ES-I3 (cell line): ENCODE data around the gene MRPL17.
"Not testable (repeated sequence)": the region's sequence is repeated elsewhere in the genome, so short reads cannot be mapped to it uniquely, and the experiment has no call there.

Experiments used
- H3K36me3 ChIP-seq: 2 replicates; pipeline ENCODE4 v1.6.1; 2013; ENCODE audit warnings: mild to moderate bottlenecking, low read length, control low read depth, moderate library complexity; ENCODE audit not compliant: insufficient read depth
- H3K4me1 ChIP-seq: 2 replicates; pipeline ENCODE4 v1.6.1; 2013; ENCODE audit warnings: mild to moderate bottlenecking, control low read depth, low read length; ENCODE audit not compliant: insufficient read depth
- H3K9ac ChIP-seq: 2 replicates; pipeline ENCODE4 v1.6.1; 2013; ENCODE audit warnings: low read depth, mild to moderate bottlenecking, low read length, moderate library complexity
- H3K9me3 ChIP-seq: 2 replicates; pipeline ENCODE4 v1.6.1; 2013; ENCODE audit warnings: mild to moderate bottlenecking, low read length, moderate library complexity; ENCODE audit not compliant: control insufficient read depth, insufficient read depth

Gene MRPL17

DNA sequence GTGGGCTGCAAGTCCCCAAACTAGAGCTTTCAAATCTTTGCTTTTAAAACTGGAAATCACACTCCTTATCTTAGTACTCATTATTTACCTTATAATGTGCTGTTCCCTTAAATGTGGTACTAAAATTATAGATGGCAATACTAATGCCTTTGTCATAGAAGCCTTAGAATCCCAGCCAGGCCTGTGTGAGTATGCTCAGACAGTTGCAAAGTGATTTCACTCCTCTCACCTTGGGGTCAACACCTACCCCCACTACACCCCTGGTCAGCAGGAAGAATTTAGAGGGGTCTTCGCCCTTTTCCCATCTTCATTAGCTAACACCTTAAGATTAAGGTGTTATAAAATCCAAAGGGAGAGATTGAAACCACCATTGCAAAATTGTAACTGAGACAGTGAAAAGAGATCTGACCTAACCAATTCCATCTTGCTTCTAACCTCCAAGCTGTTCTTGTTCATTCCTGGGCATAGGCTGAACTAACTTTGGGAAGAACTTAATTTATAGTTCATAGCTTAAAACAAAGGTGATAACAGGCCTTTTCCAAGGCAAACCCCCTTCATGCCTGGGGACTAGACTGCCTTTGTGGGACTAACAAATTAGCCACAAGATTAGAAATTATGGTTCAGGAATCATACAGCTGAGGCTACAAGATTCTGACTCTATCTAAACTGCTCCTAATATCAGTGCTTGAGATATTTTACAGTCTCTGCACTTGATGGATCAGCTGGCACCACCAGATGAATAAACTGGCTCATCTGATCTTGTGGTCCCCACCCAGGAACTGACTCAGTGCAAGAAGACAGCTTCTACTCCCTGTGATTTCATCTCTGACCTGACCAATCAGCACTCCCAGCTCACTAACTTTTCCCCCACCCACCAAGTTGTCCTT is 10.4 kb upstream of the MRPL17 start:
- H3K4me1 ChIP-seq: no peaks in the 10 kb centered on the region
- peaks cover 5% of the 10 kb centered on the region; the same call in 1 of the 2 replicates for H3K9me3 ChIP-seq
- no peaks in the 10 kb centered on the region for H3K36me3 ChIP-seq
- H3K9ac ChIP-seq: no peak overlapping the region

DNA sequence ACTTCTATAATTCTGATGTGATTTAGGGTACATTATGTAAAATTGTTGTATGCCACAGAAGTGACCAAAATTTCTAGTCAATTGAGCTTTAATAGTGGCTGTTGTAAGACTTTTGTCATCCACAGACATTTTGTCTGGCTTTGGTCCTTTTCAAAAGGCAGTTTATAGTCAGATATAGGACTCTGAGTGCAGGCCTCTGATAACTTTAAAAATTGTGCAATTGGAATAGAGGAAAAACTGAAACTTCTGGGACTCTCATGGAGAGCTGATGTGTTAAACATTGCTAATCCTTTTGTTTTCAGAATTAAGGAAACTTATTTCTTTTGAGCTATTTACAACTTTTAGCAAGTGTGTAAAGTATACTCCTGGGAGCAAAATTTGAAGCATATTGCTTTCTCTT is 9.0 kb upstream of the MRPL17 start:
- Histone ChIP-seq H3K9ac (no peak overlapping the region), H3K4me1 (0 out of 2 replicates have a peak, but pooled peaks cover 3% of the 10 kb centered on the region), H3K36me3 (no peaks in the 10 kb centered on the region), H3K9me3 (peaks cover 5% of the 10 kb centered on the region; the same call in 1 of the 2 replicates)

DNA sequence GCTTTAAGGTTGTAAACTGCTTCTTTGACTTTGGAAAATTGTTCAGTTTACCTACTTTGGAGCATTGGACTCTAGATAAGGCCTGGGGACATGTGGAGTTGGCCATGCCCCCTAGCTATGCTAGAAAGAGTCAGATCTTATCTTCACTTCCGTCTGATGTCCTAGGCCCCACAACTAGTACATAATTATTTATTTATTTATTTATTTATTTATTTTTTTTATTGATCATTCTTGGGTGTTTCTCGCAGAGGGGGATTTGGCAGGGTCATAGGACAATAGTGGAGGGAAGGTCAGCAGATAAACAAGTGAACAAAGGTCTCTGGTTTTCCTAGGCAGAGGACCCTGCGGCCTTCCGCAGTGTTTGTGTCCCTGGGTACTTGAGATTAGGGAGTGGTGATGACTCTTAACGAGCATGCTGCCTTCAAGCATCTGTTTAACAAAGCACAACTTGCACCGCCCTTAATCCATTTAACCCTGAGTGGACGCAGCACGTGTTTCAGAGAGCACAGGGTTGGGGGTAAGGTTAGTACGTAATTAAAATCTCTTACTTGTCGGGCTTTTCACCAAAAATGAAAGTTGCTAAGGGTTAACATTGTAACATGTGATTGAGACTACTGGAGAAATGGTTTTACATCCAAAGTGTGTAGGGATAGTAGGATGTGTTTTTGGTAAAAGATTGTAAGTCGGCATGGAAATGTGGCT is 7.4 kb upstream of the MRPL17 start:
- H3K36me3 ChIP-seq, H3K9ac ChIP-seq, H3K9me3 ChIP-seq, H3K4me1 ChIP-seq: not testable (repeated sequence)

DNA sequence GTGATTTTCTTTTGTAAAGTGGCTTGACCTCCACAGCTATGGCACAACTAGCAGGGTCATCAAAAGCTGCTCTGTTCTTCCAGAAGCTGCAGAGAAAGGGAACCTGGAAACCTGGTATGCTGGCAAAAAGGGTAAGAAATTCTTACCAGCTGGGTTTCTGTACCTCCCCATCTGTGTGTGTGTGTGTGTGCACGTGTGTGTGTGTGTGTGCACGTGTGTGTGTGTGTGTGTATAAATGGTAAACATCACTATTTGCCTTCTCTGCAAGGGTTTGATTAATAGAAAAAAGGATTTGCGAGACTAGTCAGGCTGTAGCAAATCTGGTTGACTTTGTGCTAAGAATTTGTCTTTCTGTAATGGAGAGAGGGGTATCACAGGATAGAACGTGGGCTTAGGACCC is 4.7 kb upstream of the MRPL17 start:
- 0 out of 2 replicates have a peak, but pooled peaks cover 3% of the 10 kb centered on the region for H3K4me1 ChIP-seq

DNA sequence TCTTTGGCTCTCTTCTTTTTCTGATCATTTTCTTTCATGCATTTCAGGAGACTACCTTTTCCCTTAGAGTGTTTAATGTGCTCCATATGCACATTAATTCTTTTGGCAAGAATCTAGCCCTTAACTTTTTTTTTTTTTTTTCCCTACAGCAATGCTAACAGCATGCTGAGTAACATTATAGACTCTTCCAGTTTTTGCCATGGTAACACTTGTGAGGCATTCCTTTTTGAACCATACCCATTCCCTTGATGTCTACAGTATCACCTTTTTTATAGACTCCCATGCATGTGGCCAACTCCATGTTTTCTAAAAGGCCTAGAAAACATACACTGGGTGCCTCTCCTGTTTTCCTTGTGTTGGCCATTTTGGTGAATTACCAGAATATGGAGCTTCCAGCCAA is 2.9 kb upstream of the MRPL17 start:
- peaks cover 9% of the 10 kb centered on the region for H3K36me3 ChIP-seq
- H3K9ac ChIP-seq: no peak overlapping the region
- H3K4me1 ChIP-seq: peaks cover 7% of the 10 kb centered on the region
- peaks cover 5% of the 10 kb centered on the region; the same call in 1 of the 2 replicates for H3K9me3 ChIP-seq

More for the DNA sequence above, 4.7 kb upstream of the MRPL17 start:
- Histone ChIP-seq H3K9me3 (peaks cover 5% of the 10 kb centered on the region; the same call in 1 of the 2 replicates), H3K36me3 (no peaks in the 10 kb centered on the region), H3K9ac (no peak overlapping the region)

DNA sequence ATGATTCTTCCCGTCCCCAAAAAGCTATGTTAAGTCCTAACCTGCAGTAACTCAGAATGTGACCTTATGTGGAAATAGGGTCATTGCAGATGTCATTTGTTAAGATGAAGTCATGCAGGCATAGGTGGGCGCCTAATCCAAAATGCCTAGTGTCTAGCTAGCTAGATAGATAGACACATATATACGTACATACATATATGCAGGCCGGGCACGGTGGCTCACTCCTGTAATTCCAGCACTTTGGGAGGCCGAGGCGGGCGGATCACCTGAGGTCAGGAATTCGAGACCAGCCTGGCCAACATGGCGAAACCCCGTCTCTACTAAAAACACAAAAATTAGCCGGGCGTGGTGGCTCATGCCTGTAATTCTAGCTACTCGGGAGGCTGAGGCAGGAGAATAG is 928 bp upstream of the MRPL17 start:
- not testable (repeated sequence) for H3K4me1 ChIP-seq, H3K9me3 ChIP-seq
- peaks cover 15% of the 10 kb centered on the region for H3K36me3 ChIP-seq
- H3K9ac ChIP-seq: peak overlapping the region; percentile 96

DNA sequence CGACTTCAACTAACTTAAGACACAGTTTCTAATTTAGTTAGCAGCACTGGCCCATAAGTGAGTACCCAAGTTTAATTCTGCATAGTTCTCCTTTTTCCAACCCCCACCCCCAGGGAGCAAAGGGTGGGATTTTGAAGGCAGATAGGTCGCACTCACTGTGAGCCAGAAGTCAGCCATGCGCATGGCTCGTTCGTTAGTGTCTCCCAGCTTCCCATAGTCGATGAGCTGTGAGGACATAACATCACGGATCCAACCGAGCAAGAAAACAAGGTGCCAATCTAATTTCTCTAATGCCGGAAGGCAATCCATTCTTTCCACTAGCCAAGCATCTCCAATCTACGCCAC is 577 bp downstream of the MRPL17 start:
- Histone ChIP-seq H3K4me1 (peaks cover 5% of the 10 kb centered on the region), H3K9me3 (no peaks in the 10 kb centered on the region), H3K36me3 (peaks cover 15% of the 10 kb centered on the region), H3K9ac (peak overlapping the region; percentile 96)

DNA sequence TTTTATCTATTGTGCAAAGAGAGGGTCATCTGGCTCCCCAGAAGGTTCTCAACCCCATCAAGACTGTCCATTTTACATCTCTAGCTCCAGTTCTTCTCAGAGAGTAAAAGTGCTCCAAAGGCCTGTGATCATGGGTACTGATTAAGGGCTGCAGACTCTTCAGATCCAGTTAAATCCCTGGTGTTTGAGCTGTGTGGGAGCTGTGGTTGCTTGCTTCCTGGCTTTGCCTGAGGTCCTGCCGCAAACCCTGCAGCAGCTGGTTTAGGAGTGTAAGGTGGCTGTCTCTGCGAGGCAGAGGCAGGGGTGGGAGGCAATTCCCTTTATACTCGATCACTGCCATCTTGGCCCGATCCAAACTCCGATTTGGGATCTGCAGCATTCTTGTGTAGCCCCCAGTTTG is 1.2 kb downstream of the MRPL17 start:
- peaks cover 15% of the 10 kb centered on the region for H3K36me3 ChIP-seq
- H3K9ac ChIP-seq: peak overlapping the region; percentile 96
- H3K4me1 ChIP-seq: peaks cover 4% of the 10 kb centered on the region
- H3K9me3 ChIP-seq: no peaks in the 10 kb centered on the region

DNA sequence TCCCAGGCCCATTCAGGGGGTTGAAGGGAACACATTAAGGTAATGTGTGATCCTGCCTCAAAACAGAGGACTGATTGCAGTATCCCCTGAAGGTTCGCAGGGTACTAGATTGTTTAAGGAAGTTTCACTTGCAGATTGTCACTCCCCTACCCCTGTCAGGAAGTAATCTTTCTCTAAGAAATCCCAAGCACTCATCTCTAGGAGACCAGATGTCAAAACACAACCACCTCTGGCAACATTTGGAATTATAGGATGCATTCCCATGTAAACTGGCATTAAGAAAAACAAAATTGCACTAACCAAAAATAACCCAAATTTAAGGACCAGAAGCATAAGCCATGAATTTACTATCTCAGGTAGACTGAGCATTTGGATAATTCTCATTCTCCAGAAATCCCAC is 1.6 kb downstream of the MRPL17 start:
- Histone ChIP-seq H3K9ac (no peak overlapping the region), H3K4me1 (peaks cover 4% of the 10 kb centered on the region)

DNA sequence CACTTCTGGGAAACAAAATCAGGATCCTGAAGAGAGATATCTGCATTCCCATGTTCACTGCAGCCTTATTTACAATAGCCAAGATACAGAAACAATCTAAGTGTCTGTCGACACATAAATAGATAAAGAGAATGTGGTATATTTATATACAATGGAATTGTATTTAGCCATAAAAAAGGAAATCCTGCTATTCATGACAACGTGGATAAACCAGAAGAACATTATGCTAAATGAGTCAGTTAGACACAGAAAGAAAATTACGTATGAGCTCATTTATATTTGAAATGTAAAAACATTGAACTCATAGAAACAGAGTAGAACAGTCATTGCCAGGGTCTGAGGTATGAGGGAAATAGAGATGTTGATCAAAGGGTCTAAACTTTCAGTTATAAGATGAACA is 6.1 kb downstream of the MRPL17 start:
- H3K9ac ChIP-seq: no peak overlapping the region
- H3K9me3 ChIP-seq: no peaks in the 10 kb centered on the region
- H3K36me3 ChIP-seq: peaks cover 15% of the 10 kb centered on the region
- peaks cover 2% of the 10 kb centered on the region for H3K4me1 ChIP-seq

More for the DNA sequence above, 1.6 kb downstream of the MRPL17 start:
- Histone ChIP-seq H3K36me3 (peaks cover 15% of the 10 kb centered on the region), H3K9me3 (no peaks in the 10 kb centered on the region)

DNA sequence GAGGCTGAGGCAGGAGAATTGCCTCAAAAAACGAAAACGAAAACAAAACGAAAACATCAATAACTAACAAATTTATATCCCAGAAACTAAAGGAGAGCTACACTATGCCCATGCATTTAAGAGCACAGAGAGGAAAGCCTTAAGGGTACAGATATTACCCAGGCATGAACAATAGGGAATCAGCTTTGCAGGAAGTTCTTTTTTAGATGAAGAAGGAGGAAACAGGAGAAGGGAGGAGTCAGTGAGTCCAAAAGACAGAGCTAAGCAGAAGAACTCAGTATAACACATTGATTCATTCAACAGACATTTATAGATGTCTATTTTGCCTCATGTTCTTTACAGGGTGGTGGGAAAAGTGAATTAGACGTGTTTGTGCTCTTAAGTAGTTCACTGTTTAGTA is 8.3 kb downstream of the MRPL17 start:
- no peaks in the 10 kb centered on the region for H3K9me3 ChIP-seq
- no peak overlapping the region for H3K9ac ChIP-seq
- H3K4me1 ChIP-seq: no peaks in the 10 kb centered on the region
- no peaks in the 10 kb centered on the region for H3K36me3 ChIP-seq

DNA sequence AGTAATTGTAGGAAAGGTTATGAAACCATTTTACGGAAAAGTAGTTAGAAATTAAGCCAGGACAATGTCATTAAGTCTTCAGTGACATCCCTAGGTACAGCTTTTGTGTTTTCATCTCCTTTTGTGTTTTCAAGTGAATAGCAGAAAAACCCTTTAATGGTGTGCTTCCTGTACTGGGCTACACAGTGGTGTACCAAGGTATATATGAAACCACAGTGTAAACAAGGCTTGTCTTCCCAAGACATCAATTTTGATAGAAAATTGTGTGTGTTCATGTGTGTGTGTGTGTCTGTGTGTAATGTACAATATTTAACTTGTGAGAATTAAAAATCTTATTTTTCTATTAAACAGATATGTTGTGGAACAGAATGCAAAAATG is 8.9 kb downstream of the MRPL17 start:
- H3K9ac ChIP-seq: no peak overlapping the region
- no peaks in the 10 kb centered on the region for H3K9me3 ChIP-seq
- no peaks in the 10 kb centered on the region for H3K36me3 ChIP-seq
- H3K4me1 ChIP-seq: no peaks in the 10 kb centered on the region

DNA sequence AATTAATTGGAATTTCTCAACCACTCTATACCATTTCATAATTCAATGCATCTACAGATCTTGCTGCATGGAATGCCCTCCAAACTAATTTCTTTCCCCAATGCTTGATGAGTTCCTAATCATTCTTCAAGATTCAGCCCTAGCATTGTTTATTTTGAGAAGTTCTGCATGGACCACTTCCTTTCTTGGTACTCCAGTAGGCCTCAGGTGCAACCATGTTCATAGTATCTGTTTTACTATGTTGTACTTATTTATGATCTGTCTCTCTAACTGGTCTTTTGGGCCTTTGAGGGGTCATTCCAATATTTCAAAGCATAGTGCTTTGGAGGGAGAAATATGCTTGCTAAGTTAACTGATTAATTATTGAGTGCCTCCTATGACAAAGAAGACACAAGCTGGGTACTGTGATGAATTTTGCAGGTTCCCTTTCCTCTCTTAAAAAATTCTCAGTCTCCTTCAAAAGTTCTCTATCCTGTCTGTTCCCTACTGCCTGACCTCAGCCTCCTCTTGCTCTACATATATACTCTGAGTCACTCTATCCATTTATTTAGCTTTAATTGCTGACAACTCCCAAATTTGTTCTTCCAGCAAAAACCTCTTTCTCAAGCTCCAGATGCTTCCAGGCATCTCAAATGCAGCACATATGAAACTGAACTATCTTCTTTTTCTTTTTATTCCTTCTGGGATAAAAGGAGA is 9.5 kb downstream of the MRPL17 start:
- H3K4me1 ChIP-seq: no peaks in the 10 kb centered on the region
- H3K9ac ChIP-seq: no peak overlapping the region
- no peaks in the 10 kb centered on the region for H3K9me3 ChIP-seq
- H3K36me3 ChIP-seq: no peaks in the 10 kb centered on the region

DNA sequence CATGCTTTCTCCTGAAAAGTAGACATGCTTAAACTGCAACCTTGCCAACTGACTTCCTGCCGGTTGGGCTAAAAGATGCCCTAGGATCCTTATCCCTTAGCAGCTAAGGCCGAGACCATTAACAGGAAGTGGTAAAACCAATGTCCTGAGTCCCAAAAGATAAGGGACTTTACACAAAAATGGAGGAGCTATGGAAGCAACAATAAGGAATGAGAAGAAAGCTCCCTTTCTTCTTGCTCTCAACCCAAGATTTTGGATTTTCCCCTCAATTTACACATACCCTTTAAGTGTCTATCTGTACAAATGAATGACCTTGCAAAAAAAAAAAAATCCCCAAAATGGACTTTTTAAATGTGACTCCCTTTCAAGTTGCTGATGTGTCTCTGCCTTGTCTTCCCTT is 11.1 kb downstream of the MRPL17 start:
- Histone ChIP-seq H3K36me3 (no peaks in the 10 kb centered on the region), H3K9me3 (no peaks in the 10 kb centered on the region), H3K4me1 (no peaks in the 10 kb centered on the region; the same call in 1 of the 2 replicates), H3K9ac (no peak overlapping the region)
